GM12878 (cell line): Measurements from ENCODE around the gene TMEM72. TPM values are rescaled to one million over a fixed set of nuclear protein-coding genes. Genes with fewer than 3 reads are reported as not detected.

Experiments
- ASH2L ChIP-seq: fragments of 300-600, 200-600 bp; sonication (generic); IDR thresholded peaks from 2 replicates; pipeline ENCODE4 v1.6.1; 2017; ENCODE audit warnings: low read depth, mild to moderate bottlenecking, borderline replicate concordance
- BRCA1 ChIP-seq: IDR thresholded peaks from 2 replicates; pipeline ENCODE4 v1.6.1; 2011; ENCODE audit warnings: low read depth, low read length, improper control_type of control experiment
- CBFB ChIP-seq: IDR thresholded peaks from 2 replicates; pipeline ENCODE4 v1.6.1; 2016; ENCODE audit warnings: antibody characterized with exemption, low read depth
- CHD4 ChIP-seq: fragments of 200-600 bp; sonication (generic); IDR thresholded peaks from 2 replicates; pipeline ENCODE4 v1.6.1; 2016; ENCODE audit warnings: mild to moderate bottlenecking
- CREB1 ChIP-seq: IDR thresholded peaks from 2 replicates; pipeline ENCODE4 v1.6.1; 2012; ENCODE audit warnings: low read depth, mild to moderate bottlenecking, inconsistent platforms
- FOS ChIP-seq: IDR thresholded peaks from 3 replicates; pipeline ENCODE4 v1.6.1; 2011; ENCODE audit warnings: borderline replicate concordance; ENCODE audit not compliant: insufficient read length; ENCODE audit errors: extremely low read depth
- IKZF1 ChIP-seq: fragments of 450-650 bp; conservative IDR thresholded peaks from 2 replicates; pipeline ENCODE4 v1.6.1; 2017; ENCODE audit warnings: antibody characterized with exemption, mild to moderate bottlenecking
- MTA2 ChIP-seq: fragments of 450-650 bp; IDR thresholded peaks from 2 replicates; pipeline ENCODE4 v1.6.1; 2016; ENCODE audit warnings: low read depth, mild to moderate bottlenecking, moderate library complexity
- MXI1 ChIP-seq: fragments of 150-350 bp; IDR thresholded peaks from 2 replicates; pipeline ENCODE4 v1.6.1; 2011; ENCODE audit warnings: low read depth, mild to moderate bottlenecking, inconsistent platforms, low read length, improper control_type of control experiment
- PAX5 ChIP-seq: IDR thresholded peaks from 2 replicates; pipeline ENCODE4 v1.6.1; 2011; ENCODE audit warnings: low read depth, low read length, borderline replicate concordance
- PBX3 ChIP-seq: IDR thresholded peaks from 2 replicates; pipeline ENCODE4 v1.6.1; 2011; ENCODE audit warnings: mild to moderate bottlenecking, low read depth, low read length, moderate library complexity; ENCODE audit not compliant: insufficient replicate concordance
- POU2F2 ChIP-seq: IDR thresholded peaks from 3 replicates; pipeline ENCODE4 v1.6.1; 2011; ENCODE audit warnings: low read depth, mild to moderate bottlenecking, low read length, borderline replicate concordance
- PRDM15 ChIP-seq: fragments of 450-650 bp; formaldehyde crosslinking; IDR thresholded peaks from 2 replicates; pipeline ENCODE4 v1.4.0; 2020; ENCODE audit warnings: mild to moderate bottlenecking, moderate library complexity
- SIX5 ChIP-seq: IDR thresholded peaks from 2 replicates; pipeline ENCODE4 v1.6.1; 2011; ENCODE audit warnings: mild to moderate bottlenecking, low read depth, low read length, moderate library complexity; ENCODE audit not compliant: severe bottlenecking
- SMAD1 ChIP-seq: fragments of 450-650 bp; IDR thresholded peaks from 2 replicates; pipeline ENCODE4 v1.6.1; 2018; ENCODE audit warnings: mild to moderate bottlenecking, low read depth; ENCODE audit not compliant: partially characterized antibody
- SMAD5 ChIP-seq: IDR thresholded peaks from 2 replicates; pipeline ENCODE4 v1.6.1; 2016; ENCODE audit warnings: antibody characterized with exemption, low read depth
- SREBF1 ChIP-seq: IDR thresholded peaks from 2 replicates; pipeline ENCODE4 v1.6.1; 2012; ENCODE audit warnings: mild to moderate bottlenecking, low read length
- SRF ChIP-seq, 2 experiments: IDR thresholded peaks; 2 replicates each; pipeline ENCODE4 v1.6.1; 2011; ENCODE audit warnings: low read depth in 2 of 2, low read length in 2 of 2, mild to moderate bottlenecking in 1 of 2, moderate library complexity in 1 of 2
- TBL1XR1 ChIP-seq: IDR thresholded peaks from 2 replicates; pipeline ENCODE4 v1.6.1; 2012; ENCODE audit warnings: low read depth, low read length, improper control_type of control experiment
- YBX1 ChIP-seq: fragments of 450-650 bp; IDR thresholded peaks from 2 replicates; pipeline ENCODE4 v1.6.1; 2016; ENCODE audit warnings: antibody characterized with exemption
- ZBED1 ChIP-seq: IDR thresholded peaks from 2 replicates; pipeline ENCODE4 v1.6.1; 2016; ENCODE audit warnings: borderline replicate concordance
- ZNF24 ChIP-seq: fragments of 450-650 bp; IDR thresholded peaks from 2 replicates; pipeline ENCODE4 v1.6.1; 2017; ENCODE audit warnings: antibody characterized with exemption, mild to moderate bottlenecking
- ZNF592 ChIP-seq: fragments of 450-650 bp; IDR thresholded peaks from 2 replicates; pipeline ENCODE4 v1.6.1; 2017; ENCODE audit warnings: mild to moderate bottlenecking, moderate library complexity
- ZSCAN29 ChIP-seq: fragments of 450-650 bp; IDR thresholded peaks from 2 replicates; pipeline ENCODE4 v1.6.1; 2017; ENCODE audit warnings: mild to moderate bottlenecking, moderate library complexity
- polyA plus RNA-seq, 11 experiments: library from polyadenylated mRNA; depleted of rRNA in 4 of 11; unstranded in 6 of 11; stranded (reverse) in 5 of 11; fragments of >200 nt; fragmentation: Nextera tagmentation in 4 of 11; fragmentation: Illumina TruSeq in 1 of 11; extraction: Ambion mirVana in 4 of 11; extraction: Trizol in 1 of 11; gene quantifications; 1 replicate in 1 of 11; 2 replicates in 10 of 11; pipeline versions ENCODE4 v1.2.1 to v1.2.3, GENCODE V29; 2011 to 2016; ENCODE audit warnings: inconsistent platforms in 2 of 11, missing spikeins in 2 of 11, low read depth in 1 of 11
- total RNA-seq, 4 experiments: library from RNA; depleted of rRNA in 3 of 4; stranded (reverse); fragments of >200 nt in 3 of 4; fragmentation: Illumina TruSeq in 1 of 4; extraction: Trizol in 1 of 4; gene quantifications; 2 replicates each; pipeline versions ENCODE4 v1.2.1 to v1.2.3, GENCODE V29; 2013 to 2021

TMEM72 gene
- total and polyA plus RNA-seq, 10 of the 15 experiments (the other 5 are each of a cell fraction or from before 2014, with no cell fraction given), result 0.12 TPM; not detected in 9

- TF ChIP-seq BRCA1, result no peak
- no peak for TF ChIP-seq ZNF24
- TF ChIP-seq IKZF1, result peak; percentile 97
- no peak for TF ChIP-seq MXI1
- TF ChIP-seq SREBF1, result no peak
- TF ChIP-seq SRF (IDR thresholded peaks at IDR 0.05; ENCODE audit: low read depth in 2 of 2, low read length in 2 of 2), result no peak
- no peak for TF ChIP-seq SIX5
- 0 out of 3 replicates have a peak, but pooled peaks have one; percentile 69 for TF ChIP-seq POU2F2
- TF ChIP-seq MTA2, result peak; percentile 80
- TF ChIP-seq PBX3, result no peak
- TF ChIP-seq ASH2L, result no peak
- TF ChIP-seq FOS, result no peak
- TF ChIP-seq ZSCAN29, result no peak
- 0 out of 2 replicates have a peak, but pooled peaks have one; percentile 17 for TF ChIP-seq ZBED1
- TF ChIP-seq ZNF592, result no peak
- TF ChIP-seq TBL1XR1, result peak; percentile 70; the same call in 1 of the 2 replicates
- no peak for TF ChIP-seq PRDM15 (CRISPR knock-in tag)
- TF ChIP-seq SMAD1, result no peak
- no peak for TF ChIP-seq CHD4
- TF ChIP-seq CREB1, result no peak
- no peak for TF ChIP-seq YBX1
- peak; percentile 81 for TF ChIP-seq CBFB
- TF ChIP-seq SMAD5, result no peak
- TF ChIP-seq PAX5, result no peak
These were observed 62.4 kb downstream of the TMEM72 start (continued) for GRCh38 chr10:44973323-44974081.
